COLO829 (cell line): Measurements from ENCODE around the gene UBTD2.
A peak's percentile ranks its signal among the peaks of the same experiment; 100 is the strongest.

Experiments used
- DNase-seq: peaks from one replicate; pipeline ENCODE4 v3.0.0; 2012; ENCODE audit warnings: low spot score

UBTD2 gene

DNA sequence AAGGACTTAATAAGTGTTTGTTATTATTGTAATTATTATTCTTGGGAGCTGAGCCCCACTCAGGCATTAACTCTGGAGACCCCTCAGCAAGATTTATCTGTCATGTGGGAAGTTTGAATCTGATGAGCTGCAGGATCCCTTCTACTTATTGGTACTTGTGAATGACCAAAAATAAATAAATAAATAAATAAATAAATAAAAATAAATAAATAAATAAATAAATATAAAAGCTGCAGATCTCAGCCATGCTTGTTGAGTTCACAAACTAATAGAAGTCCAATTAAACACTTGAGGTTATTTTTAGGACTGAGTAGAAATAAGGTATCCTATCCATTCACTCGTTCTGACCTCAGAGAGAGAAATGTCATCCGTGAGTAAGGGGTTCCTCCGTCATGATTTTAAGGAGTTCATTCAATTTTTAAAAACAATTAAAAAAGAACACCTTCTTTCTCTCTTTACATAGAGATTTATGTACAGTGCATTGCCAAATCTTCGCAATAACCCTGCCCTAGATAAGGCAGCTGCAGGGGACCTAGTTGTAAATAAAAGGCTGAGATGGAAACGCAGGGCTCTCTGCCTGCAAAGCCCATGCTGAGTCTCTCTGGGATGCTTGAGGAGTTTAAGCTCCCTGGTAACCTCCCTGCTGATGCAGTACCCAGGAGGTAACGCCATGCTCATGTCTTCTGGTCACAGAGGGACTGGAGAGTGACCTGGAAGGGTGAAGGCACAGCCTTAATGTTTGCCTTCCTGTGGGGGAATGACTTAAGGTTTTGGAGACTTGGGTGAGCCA is 88.4 kb downstream of the UBTD2 start:
- no peak for DNase-seq

DNA sequence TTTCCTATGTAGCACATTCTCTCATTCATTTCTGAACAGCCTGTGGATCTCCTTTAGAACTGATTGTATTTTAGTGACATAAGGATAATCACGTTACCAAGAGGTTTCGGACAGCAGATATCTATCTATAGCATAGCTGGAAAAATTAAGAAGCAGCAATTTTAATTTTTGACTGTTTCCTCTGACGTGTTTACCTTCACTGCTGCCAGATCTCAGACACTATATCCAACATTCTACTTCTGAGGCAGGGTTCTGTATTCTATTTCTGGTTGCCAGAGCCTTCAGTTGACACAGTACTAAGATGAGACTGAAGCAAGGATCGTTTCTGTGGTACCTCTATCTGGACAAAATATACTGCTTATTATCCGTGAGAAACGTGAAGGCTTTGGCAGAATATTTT is 89.7 kb downstream of the UBTD2 start, which contains the start of gene EFCAB9:
TSS of gene EFCAB9 (plus strand) at position 301 of the 400 bp plus-strand sequence. CDS start at position 302, 1 bp downstream.
- no peak for DNase-seq

DNA sequence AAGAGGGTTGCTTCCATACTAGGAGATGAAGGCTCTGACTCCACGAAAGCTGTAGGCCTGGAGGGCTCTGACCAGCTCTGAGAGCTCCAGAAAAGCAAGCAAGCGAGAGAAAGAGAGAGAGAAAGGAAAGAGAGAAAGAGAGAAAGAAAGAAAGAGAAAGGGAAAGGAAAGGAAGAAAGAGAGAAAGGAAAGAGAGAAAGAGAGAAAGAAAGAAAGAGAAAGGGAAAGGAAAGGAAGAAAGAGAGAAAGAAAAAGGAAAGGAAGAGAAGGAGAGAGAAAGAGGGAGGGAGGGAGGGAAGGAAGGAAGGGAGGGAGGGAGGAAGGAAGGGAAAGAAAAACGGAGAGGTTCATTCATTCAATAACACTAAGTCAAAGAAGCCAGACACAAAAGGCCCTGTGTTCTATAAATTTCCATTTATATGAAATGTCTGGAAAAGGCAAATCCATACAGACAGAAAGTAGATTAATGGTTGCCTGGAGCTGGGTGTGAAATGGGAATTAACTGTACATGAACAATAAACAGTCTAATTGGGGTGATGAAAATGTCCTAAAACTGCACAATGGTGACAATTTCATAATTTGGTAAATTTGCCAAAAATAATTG is 93.8 kb downstream of the UBTD2 start:
- peak; percentile 23 for DNase-seq

DNA sequence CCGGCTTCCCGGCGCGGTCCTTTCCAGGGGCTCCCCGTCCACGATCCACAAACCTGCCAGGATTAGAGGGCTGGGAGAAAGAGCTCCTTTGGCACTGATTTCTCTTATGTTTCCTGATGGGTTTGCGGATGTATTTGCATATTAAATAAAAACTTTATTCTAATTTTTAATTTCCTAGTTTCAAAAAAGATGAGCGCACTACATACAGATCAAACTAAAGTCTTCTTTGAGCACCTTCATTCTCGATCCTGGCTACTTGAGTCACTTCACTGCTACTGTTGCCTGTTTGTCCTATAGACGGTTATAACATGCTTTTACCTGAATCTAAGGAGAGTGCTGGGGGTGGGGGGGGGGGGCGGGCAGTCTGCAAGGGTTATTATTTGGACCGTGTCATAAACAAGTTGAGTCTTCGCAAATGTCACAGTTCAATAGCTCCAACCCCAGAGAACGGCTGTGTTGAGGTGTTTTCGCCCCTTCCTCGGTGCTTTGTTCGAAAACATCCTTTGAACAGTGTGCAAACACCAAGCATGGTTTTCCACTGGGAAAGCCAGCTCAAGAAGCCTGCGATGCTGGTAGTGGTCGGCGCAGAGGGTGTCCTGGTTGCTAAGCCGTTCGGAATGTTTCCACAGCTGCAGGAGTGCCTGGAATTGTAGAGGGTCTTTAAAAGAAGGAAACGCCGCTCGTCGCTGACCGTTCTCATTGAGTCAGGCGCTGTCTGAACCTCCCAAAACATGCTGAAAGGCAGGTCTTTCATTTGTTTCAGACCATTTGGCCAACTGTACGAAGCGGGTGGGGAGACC is 94.5 kb downstream of the UBTD2 start:
- DNase-seq, result peak; percentile 18

DNA sequence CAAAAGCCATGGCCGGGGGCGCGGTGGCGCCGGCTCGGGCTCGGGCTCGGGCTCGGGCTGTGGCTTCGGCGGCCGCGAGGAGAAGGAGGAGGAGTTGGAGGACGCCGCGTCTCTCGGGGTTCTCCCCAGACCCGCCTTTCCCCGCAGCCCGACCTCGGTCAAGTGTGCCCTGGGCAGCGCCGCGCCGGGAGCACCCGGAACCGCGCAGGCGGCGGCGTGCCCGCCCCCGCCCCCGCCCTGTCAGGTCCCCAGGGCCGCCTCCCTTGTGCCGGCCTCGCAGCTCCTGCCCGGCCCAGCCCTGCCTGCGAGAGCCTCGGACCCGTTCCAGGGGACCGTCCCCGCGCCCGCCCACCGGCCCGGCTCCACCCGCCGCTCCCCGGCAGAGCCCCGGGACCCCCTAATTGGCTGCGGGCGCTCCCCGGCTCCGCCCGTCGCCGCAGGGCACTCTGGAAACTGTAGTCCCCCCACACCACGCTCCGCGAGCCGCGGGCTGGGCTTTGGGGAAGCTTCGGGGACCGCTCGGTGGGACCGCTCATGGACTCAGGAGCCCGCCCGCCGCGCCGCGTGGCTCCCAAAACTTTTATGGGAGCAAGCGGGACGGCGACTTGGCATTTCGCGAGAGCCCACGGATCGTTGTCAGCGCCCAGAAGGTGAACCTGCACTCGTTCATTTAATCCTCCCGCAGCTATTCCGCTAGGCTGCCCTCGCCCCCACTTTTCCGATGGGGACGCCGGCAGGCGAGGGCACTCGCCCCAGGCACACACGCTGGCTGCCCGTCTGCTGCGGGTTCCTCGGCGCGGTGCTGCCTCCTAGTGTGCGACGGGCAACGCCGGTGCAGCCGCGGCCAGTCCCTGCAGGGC is 95.3 kb downstream of the UBTD2 start, which contains the start of gene STK10:
TSS of gene STK10 (minus strand) at position 192 of the 860 bp plus-strand sequence. CDS start at position 10, 182 bp downstream.
- peak; percentile 77 for DNase-seq

DNA sequence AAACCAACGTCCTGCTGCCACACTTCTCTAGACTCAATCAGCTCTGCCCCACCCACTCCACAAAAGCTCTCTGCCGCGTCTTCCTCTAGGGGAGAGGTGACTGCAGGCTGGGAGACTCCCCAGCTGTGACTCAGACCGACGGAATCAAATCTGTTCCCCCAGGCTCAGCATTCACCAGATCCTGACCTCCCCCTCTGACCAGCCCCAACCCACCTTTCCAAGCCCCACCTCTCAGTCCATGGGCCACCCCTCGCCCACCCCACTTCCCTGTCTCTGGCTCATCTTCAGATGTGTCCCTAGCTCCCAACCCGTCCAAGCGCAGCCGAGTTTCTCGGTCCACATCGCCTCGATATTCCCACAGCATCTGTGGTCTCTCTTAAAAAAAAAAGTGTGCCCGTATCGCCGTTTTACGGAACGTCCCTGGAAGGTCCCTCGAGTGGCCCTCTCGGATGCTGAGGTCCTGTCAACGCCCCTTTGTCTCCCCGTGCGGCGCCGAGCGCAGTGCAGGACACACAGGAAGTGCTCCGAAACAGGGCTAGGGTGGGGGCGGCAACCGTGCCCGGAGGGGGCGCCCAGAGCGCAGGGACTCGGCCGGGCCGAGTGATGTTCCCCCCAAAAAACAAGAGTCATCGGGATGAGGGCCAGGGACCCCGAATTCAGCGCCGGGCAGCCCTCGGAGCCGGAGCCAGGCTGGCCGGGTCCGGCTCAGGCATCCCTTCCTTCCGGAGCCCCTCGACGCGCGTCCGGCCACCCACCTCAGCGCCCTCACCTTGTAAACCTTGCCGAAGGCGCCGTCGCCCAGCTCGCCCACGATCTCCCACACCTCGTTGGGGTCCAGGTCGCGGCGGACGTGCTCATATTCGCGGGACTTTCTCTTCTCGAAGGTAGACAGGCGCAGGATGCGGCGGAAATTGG is 96.2 kb downstream of the UBTD2 start:
- no peak for DNase-seq

DNA sequence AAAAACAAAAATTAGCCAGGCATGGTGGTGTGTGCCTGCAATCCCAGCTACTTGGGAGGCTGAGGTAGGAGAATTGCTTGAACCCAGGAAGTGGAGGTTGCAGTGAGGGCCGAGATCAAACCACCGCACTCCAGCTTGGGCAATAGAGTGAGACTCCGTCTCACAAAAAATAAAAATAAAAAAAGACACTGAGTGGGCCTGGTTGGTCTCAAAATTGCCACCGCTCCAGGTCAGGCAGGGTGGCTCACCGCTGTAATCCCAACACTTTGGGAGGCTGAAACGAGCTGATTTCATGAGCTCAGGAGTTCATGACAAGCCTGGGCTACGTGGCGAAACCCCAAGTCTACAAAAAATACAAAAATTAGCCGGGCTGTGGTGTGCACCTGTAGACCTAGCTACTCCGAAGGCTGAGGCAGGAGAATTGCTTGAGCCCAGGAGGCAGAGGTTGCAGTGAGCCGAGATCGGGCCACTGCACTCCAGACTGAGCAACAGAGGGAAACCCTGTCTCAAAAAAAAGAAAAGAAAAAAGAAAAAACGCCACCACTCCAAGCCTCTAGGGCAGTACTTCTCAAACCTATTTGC is 97.4 kb downstream of the UBTD2 start:
- DNase-seq, result no peak

DNA sequence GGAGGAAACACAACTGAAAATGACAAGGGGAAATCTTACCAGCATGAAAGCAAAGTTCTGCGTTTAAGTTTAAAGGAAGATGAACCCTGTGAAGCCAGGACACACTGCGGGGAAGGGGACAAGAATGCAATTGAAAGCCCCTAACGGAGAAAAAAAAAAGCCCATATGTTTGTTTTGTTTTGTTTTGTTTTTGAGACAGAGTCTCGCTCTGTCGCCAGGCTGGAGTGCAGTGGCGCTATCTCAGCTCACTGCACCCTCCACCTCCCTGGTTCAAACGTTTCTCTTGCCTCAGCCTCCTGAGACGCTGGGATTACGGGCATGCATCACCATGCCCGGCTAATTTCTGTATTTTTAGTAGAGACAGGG is 98.5 kb downstream of the UBTD2 start:
- no peak for DNase-seq

DNA sequence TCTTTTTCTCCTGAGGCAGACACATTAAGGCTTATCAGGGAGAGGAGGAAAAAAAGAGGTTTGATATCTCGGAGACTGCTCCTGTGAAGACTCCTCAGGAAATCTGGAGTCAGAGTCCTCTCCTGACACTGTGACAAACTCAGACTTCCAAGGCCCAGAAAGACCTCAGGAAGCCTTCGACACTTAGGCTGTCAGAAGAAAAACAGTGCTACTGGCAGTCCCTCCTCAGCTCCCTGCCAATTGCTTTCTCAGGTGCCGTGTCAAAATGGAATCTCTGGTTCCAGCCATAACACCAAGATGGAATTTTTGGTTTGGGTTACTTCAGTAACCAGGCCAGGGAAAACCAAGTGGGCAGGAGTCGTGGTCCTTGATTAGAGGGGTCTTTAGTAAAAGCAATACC is 99.7 kb downstream of the UBTD2 start:
- no peak for DNase-seq

DNA sequence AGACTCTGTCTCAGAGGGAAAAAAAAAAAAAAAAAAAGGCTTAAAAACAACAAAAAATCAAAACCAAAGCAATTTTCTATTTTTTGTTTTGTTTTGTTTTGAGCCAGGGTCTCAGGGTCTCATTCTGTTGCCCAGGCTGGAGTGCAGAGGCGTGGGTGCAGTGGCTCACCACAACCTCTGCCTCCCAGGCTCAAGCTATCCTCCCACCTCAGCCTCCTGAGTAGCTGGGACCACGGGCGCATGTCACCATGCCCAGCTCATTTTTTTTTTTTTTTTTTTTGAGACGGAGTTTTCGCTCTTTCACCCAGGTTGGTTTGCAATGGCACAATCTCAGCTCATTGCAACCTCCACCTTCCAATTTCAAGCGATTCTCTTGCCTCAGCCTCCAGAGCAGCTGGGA is 101.3 kb downstream of the UBTD2 start:
- no peak for DNase-seq

DNA sequence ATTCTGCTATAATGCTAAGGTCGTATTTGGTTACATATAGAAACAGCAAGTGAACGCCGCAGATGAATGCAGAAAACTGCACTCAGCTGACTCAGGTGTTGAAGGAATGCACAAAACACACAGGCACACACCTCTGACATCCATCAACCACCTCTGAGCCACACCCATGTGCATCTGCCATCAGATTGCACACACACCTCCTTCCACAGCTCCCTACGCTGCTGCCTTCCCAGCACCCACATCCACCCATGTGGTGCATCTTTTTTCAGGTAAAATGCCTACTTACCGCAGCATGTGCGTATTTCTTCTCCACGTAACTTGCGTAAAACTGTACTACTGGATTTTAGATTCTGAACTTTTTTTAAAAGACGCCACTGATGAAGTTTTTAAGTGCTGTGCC is 102.6 kb downstream of the UBTD2 start:
- DNase-seq, result no peak

DNA sequence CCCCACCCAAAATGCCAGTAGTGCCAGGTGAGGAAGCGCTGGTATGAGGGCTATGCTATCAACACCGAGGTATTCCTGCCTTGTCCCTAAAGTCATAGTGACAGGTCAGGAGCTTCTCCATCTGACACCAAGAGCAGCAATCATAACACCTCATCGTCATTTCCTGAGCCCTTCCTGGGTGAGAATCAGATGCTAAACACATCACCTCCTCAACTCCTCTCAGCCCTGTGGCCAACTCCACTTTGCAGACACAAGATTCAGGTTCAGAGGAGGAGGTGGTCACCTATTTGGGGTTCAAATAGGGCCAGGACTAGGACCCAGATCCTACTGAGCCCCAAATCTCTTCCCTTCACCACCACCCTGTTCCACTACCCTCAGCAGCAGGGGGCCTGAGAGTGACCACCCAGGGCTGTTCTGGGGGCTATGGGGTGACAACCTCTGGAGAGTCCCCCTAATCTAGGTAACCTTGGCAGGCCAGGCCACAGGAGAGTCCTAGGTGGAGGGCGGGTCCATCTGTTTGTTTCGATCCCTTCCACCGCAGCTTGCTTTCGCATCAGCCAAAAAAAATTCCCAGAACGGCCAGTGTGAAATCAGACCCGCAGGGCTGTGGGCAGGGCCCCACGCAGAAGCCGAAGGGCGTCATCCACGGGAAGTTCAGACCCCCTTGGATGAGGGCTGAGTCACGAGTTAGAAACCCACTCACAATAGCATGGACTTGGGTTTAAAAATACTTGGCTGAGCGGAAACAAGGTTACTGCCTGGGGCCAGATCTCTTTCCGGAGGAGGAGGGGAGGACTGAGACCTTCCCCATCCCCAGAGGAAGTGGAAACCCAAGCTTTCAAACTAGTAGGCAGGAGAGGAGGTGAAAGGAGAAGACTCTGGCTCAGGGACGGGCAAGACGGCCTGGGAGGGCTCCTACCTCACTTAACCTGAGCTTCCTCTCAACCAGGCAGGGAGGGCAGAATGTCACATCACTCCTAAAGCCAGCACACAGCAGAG is 104.3 kb downstream of the UBTD2 start:
- DNase-seq, result peak; percentile 51

DNA sequence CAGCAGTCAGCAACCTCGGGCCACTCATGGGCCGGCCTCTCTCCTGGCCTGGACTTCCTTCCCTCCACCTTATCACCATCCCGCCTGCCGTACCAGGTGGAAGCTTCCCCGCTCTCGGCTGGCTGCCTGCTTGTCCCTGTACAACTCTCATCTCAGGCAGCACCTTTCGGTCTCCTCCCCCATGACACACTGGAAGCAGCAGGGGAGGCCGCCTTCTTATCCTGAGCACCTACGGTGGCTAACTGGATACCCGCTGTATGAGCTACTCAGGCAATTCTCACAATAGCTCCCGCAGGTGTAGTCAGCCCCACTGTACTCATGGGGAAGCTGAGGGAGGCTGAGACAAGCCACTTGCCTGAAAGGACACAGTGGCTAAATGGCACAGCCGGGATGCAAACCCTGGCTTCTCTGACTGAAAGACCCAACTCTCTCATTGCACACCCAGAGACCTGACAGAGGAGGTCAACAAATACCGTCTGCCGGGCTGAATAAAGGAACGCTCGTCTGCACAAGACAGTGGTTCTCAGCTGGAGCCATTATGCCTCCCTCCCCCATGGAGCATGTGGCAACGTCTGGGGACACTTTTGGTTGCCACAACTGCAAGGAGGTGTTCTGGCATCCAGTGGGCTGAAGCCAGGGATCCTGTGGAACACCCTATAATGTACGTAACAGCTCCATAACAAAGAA is 105.1 kb downstream of the UBTD2 start:
- DNase-seq, result no peak

DNA sequence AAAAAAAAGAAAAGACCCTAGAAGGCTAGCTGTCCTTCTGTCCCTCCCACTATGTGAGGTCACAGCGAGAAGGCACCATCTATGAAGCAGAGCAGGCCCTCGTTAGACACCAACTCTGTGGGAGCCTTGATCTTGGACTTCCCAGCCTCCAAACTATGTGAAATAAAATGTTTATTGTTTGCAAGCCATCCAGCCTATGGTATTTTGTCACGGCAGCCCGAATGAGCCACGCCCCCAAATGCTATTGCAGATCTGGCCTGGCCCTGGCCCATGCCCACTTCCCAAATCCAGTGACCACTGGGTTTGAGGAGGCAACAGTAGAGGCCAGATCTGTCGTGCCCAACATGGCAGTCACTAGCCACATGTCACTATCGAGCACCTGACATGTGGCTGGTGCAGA is 106.4 kb downstream of the UBTD2 start:
- DNase-seq, result no peak

DNA sequence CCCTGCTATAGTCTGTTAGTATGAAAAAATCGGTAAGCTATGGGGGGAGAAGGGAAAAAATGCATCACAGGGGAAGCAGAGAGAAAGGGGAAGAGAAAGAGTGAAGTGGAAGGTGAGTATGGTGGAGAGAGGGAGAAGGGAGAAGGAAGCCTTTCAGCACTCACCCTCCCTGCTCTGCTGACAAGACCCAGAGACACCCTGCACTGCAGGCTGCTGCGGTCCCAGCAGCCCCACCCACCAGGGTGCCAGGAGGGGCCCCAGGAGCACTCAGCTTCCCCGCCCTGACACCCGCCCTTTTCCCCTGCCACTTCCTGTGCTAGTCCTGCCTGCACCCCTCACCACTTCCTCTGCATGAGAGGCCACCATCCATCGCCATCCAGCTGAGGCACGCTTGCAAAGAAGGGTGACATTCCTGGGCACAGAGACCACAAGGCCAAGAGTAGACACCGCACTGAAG is 108.3 kb downstream of the UBTD2 start:
- no peak for DNase-seq

DNA sequence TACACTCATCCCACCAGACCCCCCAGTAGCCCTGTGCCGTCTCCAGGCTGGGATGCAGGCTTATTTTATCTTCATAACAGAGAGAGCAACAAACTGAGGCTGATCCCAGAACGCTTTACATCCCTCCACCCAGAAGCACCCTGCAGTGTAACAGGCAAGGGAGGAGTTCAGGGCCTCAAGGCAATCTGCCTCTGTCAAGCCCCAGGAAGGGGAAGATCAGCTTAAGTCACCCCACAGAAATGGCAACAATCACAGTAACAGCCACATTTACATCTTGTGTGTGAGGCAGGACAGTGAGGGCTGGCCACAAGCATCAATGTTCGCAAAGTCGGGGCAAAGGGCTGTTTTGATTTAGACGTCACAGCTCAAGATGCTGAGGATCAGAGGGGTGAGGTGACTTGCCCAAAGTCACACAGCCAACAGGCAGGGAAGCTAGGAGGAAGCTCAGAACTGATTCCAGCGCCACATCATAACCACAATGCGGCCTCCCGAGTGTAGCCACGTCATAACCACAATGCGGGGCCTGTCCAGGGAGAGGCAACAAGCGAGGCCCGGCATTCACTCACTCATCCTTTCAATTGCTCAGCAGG is 109.9 kb downstream of the UBTD2 start:
- DNase-seq, result no peak

DNA sequence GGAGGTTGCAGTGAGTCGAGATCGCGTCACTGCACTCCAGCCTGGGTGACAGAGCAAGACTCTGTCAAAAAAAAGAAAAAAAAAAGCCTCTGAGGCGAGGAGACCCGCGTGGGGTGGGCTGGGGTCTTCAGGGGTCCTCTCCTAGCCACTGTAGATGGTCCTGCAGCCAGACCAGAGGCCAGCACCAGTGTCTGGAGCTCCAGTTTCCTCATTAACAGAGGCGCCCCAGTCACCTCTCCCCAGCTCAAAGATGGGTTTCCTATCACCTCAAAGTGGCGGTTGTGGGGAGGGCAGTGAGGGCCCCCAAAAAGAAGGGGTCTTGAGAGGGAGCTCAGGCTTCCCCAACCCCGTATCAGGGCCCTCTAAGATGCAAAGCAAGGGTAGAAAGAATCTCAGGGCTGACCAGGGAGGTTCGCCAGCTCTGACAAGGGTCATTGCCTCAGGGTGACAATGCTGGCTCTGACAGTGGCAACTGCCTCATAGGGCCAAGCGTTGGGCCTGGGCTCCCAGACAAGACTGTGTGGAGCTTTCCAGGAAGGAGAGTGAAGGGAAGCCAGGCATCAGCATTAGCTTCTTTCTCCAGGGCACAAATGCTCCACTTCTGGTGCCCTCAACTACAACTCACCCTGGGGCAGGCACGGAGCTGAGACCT is 110.5 kb downstream of the UBTD2 start:
- no peak for DNase-seq

DNA sequence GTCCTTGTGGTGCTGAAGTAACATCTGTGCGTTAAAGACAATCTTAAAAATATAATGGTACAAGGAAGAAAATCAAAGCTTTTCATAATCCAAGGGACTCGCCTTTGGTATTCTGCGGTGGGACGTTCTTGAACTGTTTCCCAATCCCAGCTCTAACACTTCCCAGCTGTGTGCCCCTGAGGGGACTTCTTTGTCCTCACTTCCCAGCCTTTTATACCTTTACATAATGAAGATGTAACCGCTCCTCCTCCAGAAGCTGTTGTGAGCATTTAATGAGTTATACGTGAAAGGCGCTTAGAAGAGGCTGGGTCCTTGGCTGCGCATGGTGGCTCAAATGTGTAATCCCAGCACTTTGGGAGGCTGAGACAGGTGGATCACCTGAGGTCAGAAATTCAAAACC is 112.4 kb downstream of the UBTD2 start:
- no peak for DNase-seq
